Endothelial cell of umbilical vein (primary cell): Measurements from ENCODE around the gene CLPTM1L. TPM values are rescaled to one million over a fixed set of nuclear protein-coding genes. Genes with fewer than 3 reads are reported as not detected.

Experiments
- BruUV-seq: library from RNA; stranded (reverse); fragments of 400-500 nt; replicated peaks from 2 replicates; lab custom pipeline; 2021; lab: Mats Ljungman, UMichigan
- CTCF ChIA-PET: fragments of 300-600, 350-600 bp; sonication (Branson Sonifier 250); formaldehyde crosslinking; loops from one replicate; lab custom pipeline; 2021; ENCODE audit warnings: antibody characterized with exemption, inconsistent platforms; lab: Charles Lee
- POLR2A ChIA-PET: fragments of 300-600, 350-600 bp; sonication (Branson Sonifier 250); formaldehyde crosslinking; loops from one replicate; lab custom pipeline; 2021; ENCODE audit warnings: antibody characterized with exemption, inconsistent platforms; lab: Charles Lee
- DNase-seq: peaks from one replicate; pipeline ENCODE4 v3.0.0-alpha.2; 2011; ENCODE audit warnings: low read depth, low spot score
- FAIRE-seq: peaks from 2 replicates; lab custom pipeline; 2011; peaks lifted over from hg19 to GRCh38; lab: Jason Lieb, UNC
- H2AFZ ChIP-seq: 2 replicates; pipeline ENCODE4 v1.6.0; 2012; ENCODE audit warnings: low read depth, low read length, control low read depth, inconsistent platforms
- H3K27ac ChIP-seq: 2 replicates; pipeline ENCODE4 v1.5.1; 2011; ENCODE audit warnings: low read depth, mild to moderate bottlenecking, control low read depth, low read length, moderate library complexity; ENCODE audit not compliant: insufficient read depth
- H3K27me3 ChIP-seq, 2 experiments: 2 replicates each; pipeline versions ENCODE4 v1.6.0 to v1.6.1; 2011; ENCODE audit warnings: low read length in 2 of 2, mixed read lengths in 1 of 2; ENCODE audit not compliant: control insufficient read depth in 2 of 2, insufficient read depth in 2 of 2
- H3K36me3 ChIP-seq, 2 experiments: 2 replicates in 1 of 2; 3 replicates in 1 of 2; pipeline ENCODE4 v1.5.1; 2011; ENCODE audit warnings: low read length in 2 of 2, mild to moderate bottlenecking in 1 of 2, moderate library complexity in 1 of 2; ENCODE audit not compliant: control insufficient read depth in 2 of 2, insufficient read depth in 2 of 2; ENCODE audit errors: extremely low read depth in 1 of 2
- H3K4me1 ChIP-seq: 3 replicates; pipeline ENCODE4 v1.5.1; 2011; ENCODE audit warnings: mild to moderate bottlenecking, low read length; ENCODE audit not compliant: control insufficient read depth, insufficient read depth; ENCODE audit errors: extremely low read depth
- H3K4me2 ChIP-seq: 2 replicates; pipeline ENCODE4 v1.6.1; 2011; ENCODE audit warnings: low read length, control low read depth, mixed read lengths; ENCODE audit not compliant: insufficient read depth
- H3K4me3 ChIP-seq, 3 experiments: fragments of 200-600 bp in 1 of 3; sonication (generic), shearing (Covaris generic) in 1 of 3; replicated peaks in 1 of 3; 2 replicates each; pipeline ENCODE4 v1.5.1; 2011 to 2016; ENCODE audit warnings: control low read depth in 3 of 3, low read length in 3 of 3, mild to moderate bottlenecking in 2 of 3, inconsistent platforms in 1 of 3, low read depth in 1 of 3, moderate library complexity in 1 of 3; ENCODE audit not compliant: insufficient read depth in 1 of 3
- H3K79me2 ChIP-seq: 2 replicates; pipeline ENCODE4 v1.6.0; 2012; ENCODE audit warnings: low read length, inconsistent platforms; ENCODE audit not compliant: control insufficient read depth, insufficient read depth
- H3K9ac ChIP-seq: replicated peaks from 2 replicates; pipeline ENCODE3; 2011; ENCODE audit warnings: low read length, control low read depth; ENCODE audit not compliant: insufficient read depth; ENCODE audit errors: extremely low read depth
- H3K9me1 ChIP-seq: replicated peaks from 3 replicates; pipeline ENCODE4 v1.6.0; 2011; ENCODE audit warnings: mild to moderate bottlenecking, low read length; ENCODE audit not compliant: control insufficient read depth, insufficient read depth; ENCODE audit errors: extremely low read depth
- H3K9me3 ChIP-seq: replicated peaks from 2 replicates; pipeline ENCODE4 v1.5.1; 2012; ENCODE audit warnings: low read length, inconsistent platforms; ENCODE audit not compliant: control insufficient read depth, insufficient read depth
- H4K20me1 ChIP-seq: replicated peaks from 2 replicates; pipeline ENCODE3; 2011; ENCODE audit warnings: mild to moderate bottlenecking, low read length; ENCODE audit not compliant: control insufficient read depth, insufficient read depth; ENCODE audit errors: extremely low read depth
- EZH2 ChIP-seq: IDR thresholded peaks from 2 replicates; pipeline ENCODE4 v1.6.1; 2012; ENCODE audit warnings: borderline replicate concordance, low read depth, mild to moderate bottlenecking, moderate library complexity, low read length, inconsistent platforms; ENCODE audit not compliant: severe bottlenecking
- FOS ChIP-seq: IDR thresholded peaks from 2 replicates; pipeline ENCODE4 v1.6.1; 2011; ENCODE audit warnings: mild to moderate bottlenecking, low read length, moderate library complexity, borderline replicate concordance; ENCODE audit not compliant: insufficient read depth
- GATA2 ChIP-seq: IDR thresholded peaks from 2 replicates; pipeline ENCODE4 v1.7.0; 2011; ENCODE audit warnings: low read depth, mild to moderate bottlenecking, moderate library complexity, mixed read lengths, low read length; ENCODE audit not compliant: insufficient read length, insufficient read depth
- JUN ChIP-seq: IDR thresholded peaks from 2 replicates; pipeline ENCODE4 v1.6.1; 2011; ENCODE audit warnings: borderline replicate concordance, low read depth; ENCODE audit not compliant: insufficient read length, insufficient read depth
- MYC ChIP-seq: IDR thresholded peaks from one replicate; pipeline ENCODE4 v1.6.1; 2011; ENCODE audit warnings: mild to moderate bottlenecking, low read depth, low read length
- POLR2A ChIP-seq: IDR thresholded peaks from 2 replicates; pipeline ENCODE4 v1.6.1; 2012; ENCODE audit warnings: low read depth, mild to moderate bottlenecking, control low read depth, low read length
- POLR2AphosphoS5 ChIP-seq: IDR thresholded peaks from 2 replicates; pipeline ENCODE4 v1.6.1; 2012; ENCODE audit warnings: low read depth, mild to moderate bottlenecking, control low read depth, low read length, moderate library complexity; ENCODE audit not compliant: insufficient read depth
- dilution Hi-C: fragments of 300-500 bp; cut with MboI; formaldehyde crosslinking; loops from one replicate; pipeline ENCODE4 v1.15.0; 2019; ENCODE audit warnings: low sequenced_read_pairs; ENCODE audit not compliant: extremely low pct_ligation_motif_present
- intact Hi-C: fragments of 100-400 bp; cut with micrococcal nuclease; formaldehyde crosslinking; loops from one replicate; pipeline ENCODE4 v1.10.0; 2022
- polyA plus RNA-seq, 4 experiments: library from polyadenylated mRNA; depleted of rRNA in 3 of 4; stranded (reverse) in 3 of 4; unstranded in 1 of 4; fragments of >200 nt; gene quantifications; 2 replicates each; pipeline versions ENCODE4 v1.2.1 to v1.2.3, GENCODE V29; 2011 to 2012; ENCODE audit warnings: missing spikeins in 1 of 4
- total RNA-seq: library from RNA; stranded (reverse); gene quantifications from 2 replicates; pipeline ENCODE4 v1.2.3, GENCODE V29; 2021
- TF ChIP-seq, protein P1 (sequence below), 2 donors: IDR thresholded peaks; 1 replicate in 1 of 2; 2 replicates in 1 of 2; pipeline ENCODE4 v1.5.1; 2011; ENCODE audit warnings: low read length in 2 of 2, mild to moderate bottlenecking in 2 of 2, moderate library complexity in 2 of 2, control low read depth in 1 of 2, inconsistent platforms in 1 of 2, low read depth in 1 of 2; ENCODE audit not compliant: insufficient read depth in 1 of 2; ENCODE audit errors: extremely low read depth in 1 of 2
- TF ChIP-seq, protein P2 (sequence below): IDR thresholded peaks from 2 replicates; pipeline ENCODE4 v1.6.1; 2011; ENCODE audit not compliant: insufficient read depth, insufficient read length

Gene CLPTM1L
- total and polyA plus RNA-seq, 2 donors (not counting 3 experiments of a cell fraction or from before 2014, with no cell fraction given): 116 to 191 TPM

DNA sequence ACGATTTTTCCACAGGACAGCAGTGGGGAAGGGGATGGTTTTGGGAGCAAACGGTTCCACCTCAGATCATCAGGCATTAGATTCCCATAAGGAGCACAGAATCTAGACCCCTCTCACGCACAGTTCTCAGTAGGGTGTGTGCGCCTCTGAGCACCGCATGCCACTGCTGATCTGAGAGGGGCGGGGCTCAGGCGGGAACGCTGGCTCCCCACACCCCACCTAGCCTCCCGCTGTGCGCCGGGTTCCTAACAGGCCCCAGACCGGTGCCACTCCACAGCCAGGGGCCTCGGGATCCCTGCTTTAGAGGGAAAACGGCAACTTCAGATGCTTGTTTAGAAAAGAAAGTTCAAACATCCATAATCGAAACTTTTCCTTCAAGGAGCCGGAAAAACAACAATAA lies 70.4 kb downstream of the CLPTM1L start:
- no peaks in the 10 kb centered on the region for H3K36me3 ChIP-seq
- no peak for TF ChIP-seq POLR2AphosphoS5
- TF ChIP-seq, protein P1, sequence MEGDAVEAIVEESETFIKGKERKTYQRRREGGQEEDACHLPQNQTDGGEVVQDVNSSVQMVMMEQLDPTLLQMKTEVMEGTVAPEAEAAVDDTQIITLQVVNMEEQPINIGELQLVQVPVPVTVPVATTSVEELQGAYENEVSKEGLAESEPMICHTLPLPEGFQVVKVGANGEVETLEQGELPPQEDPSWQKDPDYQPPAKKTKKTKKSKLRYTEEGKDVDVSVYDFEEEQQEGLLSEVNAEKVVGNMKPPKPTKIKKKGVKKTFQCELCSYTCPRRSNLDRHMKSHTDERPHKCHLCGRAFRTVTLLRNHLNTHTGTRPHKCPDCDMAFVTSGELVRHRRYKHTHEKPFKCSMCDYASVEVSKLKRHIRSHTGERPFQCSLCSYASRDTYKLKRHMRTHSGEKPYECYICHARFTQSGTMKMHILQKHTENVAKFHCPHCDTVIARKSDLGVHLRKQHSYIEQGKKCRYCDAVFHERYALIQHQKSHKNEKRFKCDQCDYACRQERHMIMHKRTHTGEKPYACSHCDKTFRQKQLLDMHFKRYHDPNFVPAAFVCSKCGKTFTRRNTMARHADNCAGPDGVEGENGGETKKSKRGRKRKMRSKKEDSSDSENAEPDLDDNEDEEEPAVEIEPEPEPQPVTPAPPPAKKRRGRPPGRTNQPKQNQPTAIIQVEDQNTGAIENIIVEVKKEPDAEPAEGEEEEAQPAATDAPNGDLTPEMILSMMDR (IDR thresholded peaks at IDR 0.05; ENCODE audit: extremely low read depth in 1 of 2, insufficient read depth in 1 of 2, low read depth in 1 of 2, low read length in 2 of 2): no peak
- TF ChIP-seq, protein P2, sequence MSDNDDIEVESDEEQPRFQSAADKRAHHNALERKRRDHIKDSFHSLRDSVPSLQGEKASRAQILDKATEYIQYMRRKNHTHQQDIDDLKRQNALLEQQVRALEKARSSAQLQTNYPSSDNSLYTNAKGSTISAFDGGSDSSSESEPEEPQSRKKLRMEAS: no peak
- TF ChIP-seq MYC: no peak
- TF ChIP-seq GATA2: no peak
- no peak for TF ChIP-seq EZH2
- no peak for TF ChIP-seq POLR2A
- no peak for TF ChIP-seq JUN
- TF ChIP-seq FOS: no peak
- dilution Hi-C loops: no loop called here
- H3K9me1 ChIP-seq: no peaks in the 10 kb centered on the region
- ChIA-PET CTCF (no interaction called here), POLR2A (no interaction called here)
- BruUV-seq: no TSS peak
- H2AFZ ChIP-seq: no peak overlapping the region
- H3K27ac ChIP-seq: no peak overlapping the region
- intact Hi-C loops: no loop called here
- H3K9ac ChIP-seq: no peak overlapping the region
- H3K4me3 ChIP-seq: no peak overlapping the region
- H4K20me1 ChIP-seq: no peaks in the 10 kb centered on the region
- DNase-seq (no peak), FAIRE-seq (no peak)
- H3K9me3 ChIP-seq: no peaks in the 10 kb centered on the region
- H3K4me2 ChIP-seq: no peak overlapping the region
- H3K79me2 ChIP-seq: no peaks in the 10 kb centered on the region
- no peaks in the 10 kb centered on the region for H3K27me3 ChIP-seq
- no peaks in the 10 kb centered on the region for H3K4me1 ChIP-seq
